ENCODE results near the gene CDKN2C. TPM values are rescaled to one million over a fixed set of nuclear protein-coding genes. Genes with fewer than 3 reads are reported as not detected.

Gene CDKN2C
- total RNA-seq, 1 experiment from 2014 or later = 9.4 TPM

DNA sequence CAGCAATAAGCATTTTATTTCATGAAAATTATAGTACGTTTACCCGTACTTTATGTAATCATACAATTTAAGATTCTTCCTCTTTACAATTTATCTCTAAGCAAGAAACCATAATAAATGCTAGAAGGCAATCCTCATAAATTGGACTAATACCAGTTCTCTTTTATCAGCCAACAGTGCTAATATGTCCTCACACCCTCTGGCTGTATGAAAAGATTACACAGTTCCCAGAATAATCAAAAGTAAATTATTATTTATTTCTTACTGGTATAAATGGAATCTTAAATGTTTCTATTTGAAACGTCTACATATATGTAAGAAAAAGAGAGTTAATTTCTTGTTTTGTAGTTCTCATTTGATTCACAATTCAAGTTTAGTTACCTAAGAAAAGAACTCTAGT lies 3.1 kb upstream of the CDKN2C start:
- Histone ChIP-seq H3K9me2 (ENCODE audit: insufficient read depth) (no peaks in the 10 kb centered on the region; the same call in 1 of the 2 replicates), H4K20me1 (ENCODE audit: insufficient read depth) (no peaks in the 10 kb centered on the region), H3K4me1 (ENCODE audit: control insufficient read depth in 1 of 2, insufficient read depth in 2 of 2, low read length in 2 of 2) (peaks cover 7 to 24% of the 10 kb centered on the region in 2 experiments; a peak in 3 of 4 replicates), H3K79me2 (ENCODE audit: insufficient read depth, low read length) (no peaks in the 10 kb centered on the region), H3K9ac (ENCODE audit: low read length) (0 out of 2 replicates have a peak overlapping the region, but pooled peaks have one; percentile 8), H3K9me3 (ENCODE audit: control insufficient read depth in 1 of 2, insufficient read depth in 1 of 2, low read depth in 1 of 2, low read length in 2 of 2) (no peaks in the 10 kb centered on the region), H2AFZ (ENCODE audit: low read depth, low read length, poor library complexity, severe bottlenecking) (peak overlapping the region; percentile 32), H3K27ac (ENCODE audit: low read depth, low read length) (no peak overlapping the region), H3K4me2 (ENCODE audit: low read length) (peak overlapping the region; percentile 96), H3K27me3 (ENCODE audit: insufficient read depth, low read length) (no peaks in the 10 kb centered on the region), H3K4me3 (replicated peaks in 1 of 2; ENCODE audit: low read depth in 1 of 2, low read length in 2 of 2) (peak overlapping the region in 1 of 2 experiments; percentile 93; a peak in 1 of 4 replicates), H3K36me3 (ENCODE audit: control insufficient read depth in 1 of 2, insufficient read depth in 2 of 2, low read length in 2 of 2) (no peaks in the 10 kb centered on the region)
- intact Hi-C loops (cut with micrococcal nuclease) = no loop called here
- TF ChIP-seq YY1 (IDR thresholded peaks at IDR 0.05; ENCODE audit: extremely low read depth, insufficient replicate concordance, low read depth, low read length) (no peak), ZNF274 (IDR thresholded peaks at IDR 0.05; ENCODE audit: low read depth, low read length) (no peak), CTCF (IDR thresholded peaks at IDR 0.05 in 2 of 3, conservative IDR thresholded peaks at IDR 0.05 in 1 of 3; ENCODE audit: borderline replicate concordance in 1 of 3, insufficient read depth in 1 of 3, low read depth in 2 of 3, low read length in 2 of 3) (no peak), SIN3A (IDR thresholded peaks at IDR 0.05; ENCODE audit: low read depth) (no peak)
- CTCF ChIA-PET = no interaction called here
- POLR2A ChIA-PET = no interaction called here
- no peak for ATAC-seq
- DNase-seq (ENCODE audit: low read depth, low spot score) = no peak
- BruUV-seq (replicated peaks) = no TSS peak
- RAD21 ChIA-PET (ENCODE audit: low non-redundant PET in 1 of 2, low total read pairs in 2 of 2, uncharacterized antibody in 2 of 2, unreplicated experiment in 2 of 2) = no interaction called here

Data from HCT116 (cell line).